Common myeloid progenitor, CD34-positive (primary cell): Measurements from ENCODE around the gene MFSD12.

ENCODE experiments used
- CTCF ChIA-PET: fragments of 350-600 bp; sonication (Branson Sonifier 250); formaldehyde crosslinking; loops from one replicate; lab custom pipeline; 2021; ENCODE audit warnings: antibody characterized with exemption; lab: Charles Lee
- POLR2A ChIA-PET: fragments of 350-600 bp; sonication (Branson Sonifier 250); formaldehyde crosslinking; loops from one replicate; lab custom pipeline; 2021; ENCODE audit warnings: antibody characterized with exemption; lab: Charles Lee
- DNase-seq, 3 donors: peaks; one replicate each; pipeline versions ENCODE4 v3.0.0 to v3.0.0-alpha.2; 2013
- H3K27ac ChIP-seq, 2 experiments: 1 replicate in 1 of 2; 2 replicates in 1 of 2; pipeline ENCODE4 v1.7.0; 2013; ENCODE audit warnings: inconsistent platforms in 2 of 2, low read length in 2 of 2, mild to moderate bottlenecking in 2 of 2, low read depth in 1 of 2, moderate library complexity in 1 of 2; ENCODE audit not compliant: severe bottlenecking in 2 of 2, insufficient read depth in 1 of 2, poor library complexity in 1 of 2
- H3K27me3 ChIP-seq, 5 experiments: replicated peaks in 2 of 5; 1 replicate in 3 of 5; 2 replicates in 2 of 5; pipeline versions ENCODE4 v1.6.1 to v1.7.0; 2013; ENCODE audit warnings: low read length in 4 of 5, mild to moderate bottlenecking in 2 of 5, moderate library complexity in 2 of 5, inconsistent platforms in 1 of 5; ENCODE audit not compliant: insufficient read depth in 5 of 5, control insufficient read depth in 4 of 5
- H3K36me3 ChIP-seq, 4 experiments: 1 replicate in 2 of 4; 2 replicates in 2 of 4; pipeline versions ENCODE4 v1.6.1 to v1.7.0; 2013; ENCODE audit warnings: low read length in 3 of 4, control low read depth in 1 of 4, mild to moderate bottlenecking in 1 of 4; ENCODE audit not compliant: control insufficient read depth in 4 of 4, insufficient read depth in 4 of 4
- H3K4me1 ChIP-seq, 4 experiments: 1 replicate in 3 of 4; 2 replicates in 1 of 4; pipeline versions ENCODE4 v1.6.1 to v1.7.1; 2013; ENCODE audit warnings: low read length in 3 of 4, mild to moderate bottlenecking in 3 of 4, control low read depth in 1 of 4, inconsistent platforms in 1 of 4, moderate library complexity in 1 of 4; ENCODE audit not compliant: control insufficient read depth in 4 of 4, insufficient read depth in 4 of 4; ENCODE audit errors: control extremely low read depth in 1 of 4
- H3K4me3 ChIP-seq, 7 experiments: 1 replicate in 4 of 7; 2 replicates in 3 of 7; pipeline versions ENCODE4 v1.5.1 to v1.7.0; 2013; ENCODE audit warnings: mild to moderate bottlenecking in 7 of 7, low read length in 6 of 7, moderate library complexity in 6 of 7, inconsistent platforms in 2 of 7, low read depth in 2 of 7, control low read depth in 1 of 7; ENCODE audit not compliant: insufficient read depth in 4 of 7, control insufficient read depth in 1 of 7; ENCODE audit errors: extremely low read depth in 1 of 7
- H3K9me3 ChIP-seq, 5 experiments: 1 replicate in 4 of 5; 2 replicates in 1 of 5; pipeline versions ENCODE4 v1.6.1 to v1.7.1; 2013; ENCODE audit warnings: low read length in 4 of 5, mild to moderate bottlenecking in 2 of 5, inconsistent platforms in 1 of 5, low read depth in 1 of 5, moderate library complexity in 1 of 5; ENCODE audit not compliant: control insufficient read depth in 4 of 5, insufficient read depth in 2 of 5; ENCODE audit errors: control extremely low read depth in 1 of 5
- WGBS: methylation state at CpG from one replicate; pipeline ENCODE4 v1.1.5; 2013; ENCODE audit not compliant: insufficient coverage; 5-methylcytosine and 5-hydroxymethylcytosine counted together

Gene MFSD12

DNA sequence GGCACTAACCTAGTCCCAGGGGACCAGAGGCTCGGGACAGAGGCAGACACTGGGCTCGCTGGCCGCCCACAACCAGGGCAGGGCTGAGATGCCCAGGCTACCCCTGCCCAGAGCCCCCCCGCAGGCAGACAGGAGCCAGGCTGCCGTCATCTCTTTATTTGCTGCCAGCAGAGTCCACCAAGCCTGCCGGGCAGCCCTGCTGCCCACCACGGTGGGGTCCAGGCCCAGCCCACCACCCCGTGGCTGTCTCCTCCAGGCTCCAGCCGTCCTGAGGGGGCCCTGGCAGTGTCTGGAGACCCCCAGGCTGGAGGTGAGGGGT, 13.4 kb downstream of the MFSD12 start:
- Histone ChIP-seq H3K9me3 (no peaks in the 10 kb centered on the region), H3K27ac (no peak overlapping the region), H3K27me3 (no peaks in the 10 kb centered on the region), H3K4me1 (peaks cover 0 to 12% (median 1%) of the 10 kb centered on the region in 4 experiments), H3K4me3 (no peak overlapping the region), H3K36me3 (peaks cover 2 to 62% (median 33%) of the 10 kb centered on the region in 4 experiments)
- POLR2A ChIA-PET: no interaction called here
- WGBS: 91% methylated on average over 9 of the region's 9 CpGs
- CTCF ChIA-PET: interaction anchor here (1.3 to 4.4 kb wide), 5 partner anchors 13 to 78 kb away, joined by 4 to 25 read pairs (median 5); partner anchors contain the start of gene MFSD12
- DNase-seq: no peak

DNA sequence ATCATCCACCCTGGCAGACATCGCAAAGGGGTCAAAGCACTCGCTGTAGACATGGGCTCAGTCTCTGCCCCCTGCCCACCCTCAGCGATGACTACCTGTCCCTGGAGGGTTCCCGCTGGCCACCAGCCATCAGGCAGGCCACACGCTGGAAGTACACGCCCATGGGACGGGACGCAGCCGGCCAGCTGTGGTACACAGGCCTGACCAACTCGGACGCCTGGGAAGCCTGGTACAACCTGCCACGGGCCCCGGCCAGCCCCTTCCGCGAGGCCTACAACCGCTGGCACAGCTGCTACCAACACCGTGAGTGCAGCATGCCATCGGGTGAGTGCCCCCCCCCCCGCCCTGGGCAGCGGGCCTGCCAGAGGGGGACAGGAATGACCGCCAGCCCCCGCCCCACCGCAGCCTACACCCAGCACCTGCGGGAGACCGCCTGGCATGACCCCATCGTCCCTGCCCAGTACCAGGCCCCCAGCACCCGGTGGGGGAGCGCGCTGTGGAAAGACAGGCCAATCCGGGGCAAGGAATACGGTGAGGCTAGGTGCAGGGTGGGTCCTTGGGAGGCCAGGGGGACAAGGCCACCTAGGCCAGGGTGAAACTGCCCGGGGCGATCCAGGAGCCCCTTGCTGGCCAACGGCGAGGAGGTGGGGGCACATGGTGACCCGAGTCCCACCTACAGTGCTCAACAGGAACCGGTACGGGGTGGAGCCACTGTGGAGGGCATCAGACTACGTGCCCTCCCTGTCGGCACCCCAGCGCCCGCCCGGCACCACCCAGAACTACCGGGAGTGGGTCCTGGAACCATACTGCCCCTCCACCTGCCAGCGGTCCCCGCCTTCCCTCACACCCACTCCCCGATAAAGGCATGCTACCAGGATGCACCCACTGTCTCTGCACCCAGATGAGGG, 14.0 kb downstream of the MFSD12 start:
- Histone ChIP-seq H3K4me1 (peaks cover 0 to 6% (median 1%) of the 10 kb centered on the region in 4 experiments), H3K4me3 (no peak overlapping the region), H3K9me3 (no peaks in the 10 kb centered on the region), H3K27me3 (no peaks in the 10 kb centered on the region), H3K36me3 (peaks cover 2 to 59% (median 34%) of the 10 kb centered on the region in 4 experiments), H3K27ac (no peak overlapping the region)
- CTCF ChIA-PET: interaction anchor here (1.3 to 4.4 kb wide), 3 partner anchors 12 to 79 kb away, joined by 4 to 25 read pairs (median 5); partner anchors contain the start of gene MFSD12
- POLR2A ChIA-PET: no interaction called here
- WGBS: 92% methylated on average over 32 of the region's 47 CpGs
- no peak for DNase-seq

DNA sequence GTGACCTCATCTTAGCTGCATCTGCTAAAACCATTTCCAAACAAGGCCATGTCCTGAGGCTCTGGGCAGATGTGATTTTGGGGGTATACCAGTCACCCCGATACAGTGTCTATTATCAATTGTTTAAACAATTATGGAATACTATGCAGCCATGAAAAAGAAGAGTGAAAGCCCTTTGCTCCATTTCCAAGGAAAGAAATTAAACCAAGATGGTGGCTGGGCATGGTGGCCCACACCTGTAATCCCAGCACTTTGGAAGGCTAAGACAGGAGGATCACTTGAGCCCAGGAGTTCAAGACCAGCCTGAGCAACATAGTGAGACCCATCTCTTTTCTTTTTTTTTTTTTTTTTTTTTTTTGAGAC, 17.6 kb downstream of the MFSD12 start:
- no CpG with 5 or more reads among the region's 1 CpG for WGBS
- peaks cover 3 to 54% (median 37%) of the 10 kb centered on the region in 4 experiments for H3K36me3 ChIP-seq
- POLR2A ChIA-PET: no interaction called here

DNA sequence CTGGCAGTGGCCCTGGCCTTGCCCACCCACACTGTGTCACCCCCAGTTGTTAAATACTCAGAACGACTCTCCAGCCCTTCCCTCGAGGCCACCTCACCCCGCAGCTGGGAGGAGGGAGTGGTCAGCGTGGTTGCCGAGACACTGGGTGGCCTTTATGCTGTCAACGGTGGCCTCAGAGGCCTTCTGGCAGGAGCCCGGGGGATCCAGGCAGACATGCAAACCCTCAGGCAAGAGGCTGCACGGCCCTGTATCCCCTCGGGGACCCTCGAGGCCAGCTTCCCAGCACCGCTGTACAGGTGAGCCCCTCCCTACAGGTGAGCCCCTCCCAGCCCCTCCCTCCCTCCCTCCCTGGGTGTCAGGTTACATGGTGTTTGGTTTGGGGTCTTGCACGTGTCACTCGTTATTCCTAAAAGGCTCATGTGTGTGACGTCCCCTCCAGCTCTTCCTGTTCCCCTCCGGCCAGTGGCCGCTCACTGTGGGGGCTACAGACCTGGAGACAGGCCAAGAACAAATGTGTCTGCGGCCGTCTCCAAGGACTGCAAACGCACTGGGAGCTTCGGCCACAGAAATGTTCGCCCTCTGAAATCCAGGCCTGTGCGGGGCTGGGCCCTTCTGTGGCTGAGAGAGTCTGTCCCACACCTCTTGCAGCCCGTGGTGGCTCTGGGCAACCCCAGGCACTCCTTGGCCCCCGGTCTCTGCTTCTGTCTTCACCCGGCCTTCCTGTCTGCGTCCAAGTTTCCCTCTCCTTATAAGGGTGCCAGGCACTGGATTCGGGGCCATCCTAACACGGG, 18.2 kb downstream of the MFSD12 start, which contains the start of gene TEKTIP1:
TEKTIP1 (plus strand) TSS at position 210 of the 791 bp plus-strand sequence; CDS start at position 214, 4 bp downstream.
- peaks cover 8 to 54% (median 38%) of the 10 kb centered on the region in 4 experiments for H3K36me3 ChIP-seq
- no peak within 1 kb of the TSS for H3K4me3 ChIP-seq
- no peak within 1 kb of the TSS for H3K27ac ChIP-seq
- peaks cover 0 to 4% (median 0%) of the 10 kb centered on the region in 4 experiments for H3K4me1 ChIP-seq
- no peaks in the 10 kb centered on the region for H3K9me3 ChIP-seq
- DNase-seq: no peak
- WGBS: 87% methylated on average over 25 of the region's 28 CpGs
- no peaks in the 10 kb centered on the region for H3K27me3 ChIP-seq
- CTCF ChIA-PET: interaction anchor here (0.8 kb wide), 1 partner anchor 54 kb away, joined by 3 read pairs; no protein-coding TSS in a partner anchor
- POLR2A ChIA-PET: no interaction called here

More for the DNA sequence above, 17.6 kb downstream of the MFSD12 start:
- H3K4me3 ChIP-seq: no peak overlapping the region
- CTCF ChIA-PET: interaction anchor here (0.8 kb wide), 1 partner anchor 55 kb away, joined by 3 read pairs; no protein-coding TSS in a partner anchor
- H3K9me3 ChIP-seq: no peaks in the 10 kb centered on the region
- H3K27ac ChIP-seq: no peak overlapping the region
- H3K27me3 ChIP-seq: no peaks in the 10 kb centered on the region
- H3K4me1 ChIP-seq: peaks cover 0 to 4% (median 0%) of the 10 kb centered on the region in 4 experiments
- DNase-seq: no peak

DNA sequence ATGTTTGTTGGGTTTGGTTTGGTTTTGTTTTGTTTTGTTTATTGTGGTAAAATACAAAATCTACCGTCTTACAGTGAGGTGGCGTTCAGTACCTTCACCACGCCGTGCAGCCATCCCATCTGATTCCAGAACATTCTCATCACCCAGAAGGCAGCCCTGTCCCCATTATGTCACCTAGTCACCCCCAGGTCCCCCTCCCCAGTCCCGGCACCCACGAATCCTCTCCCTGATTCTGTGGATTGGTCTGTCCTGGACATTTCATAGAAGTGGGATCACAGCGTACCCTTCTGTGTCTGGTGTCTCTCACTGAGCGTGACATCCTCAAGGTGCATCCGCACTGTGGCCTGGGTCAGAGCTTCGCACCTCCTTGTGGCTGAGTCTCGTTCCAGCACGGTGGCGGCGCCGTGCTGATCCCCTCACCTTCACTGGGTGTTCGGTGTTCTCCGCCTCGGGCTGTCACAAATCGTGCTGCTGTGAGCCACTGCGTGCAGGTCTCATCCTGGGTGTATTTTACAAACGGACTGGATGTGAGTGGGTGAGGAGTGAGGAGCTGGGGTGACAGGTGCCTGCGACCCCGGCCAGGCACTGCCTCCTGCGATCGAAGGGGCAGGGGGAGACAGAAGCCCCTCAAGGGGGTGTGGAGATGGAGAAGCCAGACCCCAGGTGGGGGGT, 19.0 kb downstream of the MFSD12 start:
- H3K4me1 ChIP-seq: peaks cover 0 to 4% (median 0%) of the 10 kb centered on the region in 4 experiments
- no peak overlapping the region for H3K27ac ChIP-seq
- DNase-seq: no peak
- no peaks in the 10 kb centered on the region for H3K27me3 ChIP-seq
- H3K9me3 ChIP-seq: no peaks in the 10 kb centered on the region
- ChIA-PET POLR2A (no interaction called here), CTCF (no interaction called here)
- H3K36me3 ChIP-seq: peaks cover 9 to 55% (median 36%) of the 10 kb centered on the region in 4 experiments
- H3K4me3 ChIP-seq: no peak overlapping the region
- WGBS: 92% methylated on average over 21 of the region's 25 CpGs

DNA sequence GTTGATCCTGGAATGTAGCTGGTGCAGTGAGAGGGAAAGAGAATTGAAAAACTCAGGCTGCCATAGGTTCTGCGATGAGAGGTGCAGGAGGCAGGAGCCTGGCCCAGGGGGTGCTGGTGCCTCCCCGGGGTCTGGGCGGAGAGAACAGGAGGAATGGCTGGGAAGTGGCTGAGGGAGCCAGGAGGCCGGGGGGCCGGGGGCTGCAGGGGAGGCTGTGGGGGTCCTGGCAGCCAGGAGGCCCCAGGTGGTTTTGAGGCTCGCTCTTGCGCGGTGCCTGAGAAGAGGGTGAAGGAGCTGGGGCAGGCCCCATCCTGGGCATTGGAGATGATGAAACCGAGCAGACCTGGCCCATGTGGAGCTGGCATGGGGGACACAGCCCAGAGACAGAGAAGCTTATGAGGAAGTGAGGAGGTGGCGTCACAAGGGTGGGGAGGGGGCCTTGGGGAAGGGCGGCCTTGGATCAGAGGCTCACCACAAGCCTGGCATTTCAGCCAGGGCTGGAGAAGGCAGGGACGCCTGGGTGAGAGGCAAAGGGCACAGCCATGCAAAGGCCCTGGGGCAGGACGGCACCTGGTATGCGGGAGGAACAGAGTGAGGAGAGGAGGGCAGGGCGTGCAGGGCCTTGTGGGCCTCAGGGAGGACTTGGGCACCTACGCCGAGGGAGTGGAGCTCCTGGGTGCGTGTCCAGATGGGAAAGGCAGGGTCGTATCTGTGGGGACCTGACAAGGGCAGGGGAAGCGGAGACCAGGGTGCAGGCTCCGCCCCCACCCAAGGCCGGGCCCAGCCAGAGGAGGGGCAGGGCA, 19.7 kb downstream of the MFSD12 start:
- peaks cover 11 to 59% (median 38%) of the 10 kb centered on the region in 4 experiments for H3K36me3 ChIP-seq
- CTCF ChIA-PET: no interaction called here
- H3K4me1 ChIP-seq: peaks cover 0 to 4% (median 0%) of the 10 kb centered on the region in 4 experiments

More for the DNA sequence above, 19.7 kb downstream of the MFSD12 start:
- Histone ChIP-seq H3K27ac (no peak overlapping the region), H3K27me3 (no peaks in the 10 kb centered on the region), H3K4me3 (no peak overlapping the region), H3K9me3 (no peaks in the 10 kb centered on the region)
- 96% methylated on average over 17 of the region's 22 CpGs for WGBS
- POLR2A ChIA-PET: interaction anchor here (0.9 kb wide), 1 partner anchor 17 kb away, joined by 4 read pairs; no protein-coding TSS in a partner anchor
- peak in 1 of 3 donors; percentile 22 for DNase-seq
